ENCODE results near the gene C1orf232.

- TF ChIP-seq EZH2 (IDR thresholded peaks at IDR 0.05) (no peak), CTCF (IDR thresholded peaks at IDR 0.05) (no peak)
Observed at GRCh38 chr1:26119892-26120608, 48.7 kb downstream of the C1orf232 start.

All from neural progenitor cell (in vitro differentiated cells).